ENCODE data around the gene PLBD1. TPM values are rescaled to one million over a fixed set of nuclear protein-coding genes. Genes with fewer than 3 reads are reported as not detected.
A peak's percentile ranks its signal among the peaks of the same experiment; 100 is the strongest.

The PLBD1 gene
- total RNA-seq, 1 experiment from 2014 or later = 0.26 TPM

DNA sequence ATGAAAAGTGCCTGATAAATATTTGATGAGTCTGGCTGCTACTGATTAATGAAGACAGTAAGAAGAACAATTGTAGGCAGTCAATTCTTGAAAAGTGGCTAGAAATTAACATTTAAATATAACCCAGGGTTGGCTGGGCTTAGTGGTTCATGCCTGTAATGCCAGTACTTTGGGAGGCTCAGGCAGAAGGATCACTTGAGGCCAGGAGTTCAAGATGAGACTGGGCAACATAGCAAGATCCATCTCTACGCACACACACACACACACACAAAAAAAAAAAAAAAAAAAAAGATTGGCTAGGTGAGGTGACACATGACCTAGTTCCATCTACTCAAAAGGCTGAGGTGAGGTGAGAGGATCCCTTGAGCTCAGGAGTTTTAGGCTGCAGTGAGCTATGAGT is 7.9 kb upstream of the PLBD1 start:
- in situ Hi-C loops (cut with HindIII; ENCODE audit: low pct_unique_long_range_greater_than_20kb, low sequenced_read_pairs) = no loop called here
- DNase-seq (ENCODE audit: low read depth, low spot score) = no peak

DNA sequence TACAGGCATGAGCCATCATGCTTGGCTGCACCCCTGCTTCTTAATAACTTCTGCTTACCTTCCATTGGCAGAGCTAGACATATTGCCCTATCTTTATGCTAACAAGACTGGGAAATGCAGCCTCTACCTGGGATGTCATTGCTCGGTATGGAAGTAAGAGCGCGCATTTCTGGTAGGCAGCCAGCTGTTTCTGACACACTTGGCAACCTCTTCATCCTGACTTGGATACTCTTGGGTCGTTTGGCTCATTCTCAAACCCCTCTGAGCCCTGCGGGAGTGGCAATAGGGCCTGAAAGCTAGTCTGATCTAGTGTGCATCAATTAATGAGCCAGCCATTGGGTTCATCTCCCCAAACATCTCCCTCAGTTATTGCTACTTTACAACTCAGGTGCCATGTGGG is 5.4 kb upstream of the PLBD1 start:
- DNase-seq (ENCODE audit: low read depth, low spot score) = no peak
- in situ Hi-C loops (cut with HindIII; ENCODE audit: low pct_unique_long_range_greater_than_20kb, low sequenced_read_pairs) = no loop called here

DNA sequence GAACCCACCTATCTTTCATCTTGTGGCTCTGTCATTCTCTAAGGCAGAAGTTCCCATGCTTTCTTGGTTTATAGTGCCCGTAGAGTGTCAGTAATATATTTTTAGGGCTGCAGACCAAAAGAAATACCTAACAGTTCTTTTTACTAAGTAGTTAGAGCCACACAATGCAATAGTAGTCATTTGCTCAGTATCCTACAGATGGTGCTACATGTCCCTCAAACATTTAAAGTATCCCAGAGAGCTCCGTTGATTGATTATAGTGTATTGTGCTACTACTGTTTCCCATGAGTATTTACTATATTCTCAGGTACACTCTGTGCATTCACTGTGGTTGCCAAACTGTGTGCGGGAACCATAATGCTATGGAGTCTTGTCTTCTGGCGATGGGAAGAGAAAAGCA is 4.7 kb upstream of the PLBD1 start:
- DNase-seq (ENCODE audit: low read depth, low spot score) = peak; percentile 18
- in situ Hi-C loops (cut with HindIII; ENCODE audit: low pct_unique_long_range_greater_than_20kb, low sequenced_read_pairs) = no loop called here

- DNase-seq (ENCODE audit: low read depth, low spot score) = no peak
- in situ Hi-C loops (cut with HindIII; ENCODE audit: low pct_unique_long_range_greater_than_20kb, low sequenced_read_pairs) = no loop called here
Observed at GRCh38 chr12:14571779-14572178, 4.1 kb upstream of the PLBD1 start.

DNA sequence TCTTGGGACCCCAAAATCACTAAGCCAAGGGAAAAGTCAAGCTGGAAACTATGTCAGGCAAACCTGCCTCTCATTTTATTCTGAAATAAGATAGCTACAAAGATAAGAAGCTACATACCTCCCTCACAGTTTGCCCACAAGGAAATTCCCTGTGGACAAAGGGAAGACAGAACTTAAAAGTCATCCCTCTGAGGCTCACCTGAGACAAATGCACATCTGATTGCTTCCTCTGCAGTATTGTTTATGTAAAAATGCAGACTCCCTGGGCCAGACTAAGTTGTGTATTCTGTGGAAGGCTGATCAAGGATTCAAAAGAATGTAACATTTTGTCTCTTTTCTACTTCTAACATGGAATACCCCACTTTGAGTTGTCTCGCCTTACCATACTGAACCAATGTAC is 2.5 kb upstream of the PLBD1 start:
- in situ Hi-C loops (cut with HindIII; ENCODE audit: low pct_unique_long_range_greater_than_20kb, low sequenced_read_pairs) = no loop called here
- no peak for DNase-seq (ENCODE audit: low read depth, low spot score)

GRCh38 chr12:14564336-14564959 is 3.2 kb downstream of the PLBD1 start:
- in situ Hi-C loops (cut with HindIII; ENCODE audit: low pct_unique_long_range_greater_than_20kb, low sequenced_read_pairs) = no loop called here
- no peak for DNase-seq (ENCODE audit: low read depth, low spot score)

- in situ Hi-C loops (cut with HindIII; ENCODE audit: low pct_unique_long_range_greater_than_20kb, low sequenced_read_pairs) = no loop called here
- no peak for DNase-seq (ENCODE audit: low read depth, low spot score)
Observed at GRCh38 chr12:14563046-14563445, 4.6 kb downstream of the PLBD1 start.

GRCh38 chr12:14562279-14562678 is 5.4 kb downstream of the PLBD1 start:
- no peak for DNase-seq (ENCODE audit: low read depth, low spot score)
- in situ Hi-C loops (cut with HindIII; ENCODE audit: low pct_unique_long_range_greater_than_20kb, low sequenced_read_pairs) = no loop called here

DNA sequence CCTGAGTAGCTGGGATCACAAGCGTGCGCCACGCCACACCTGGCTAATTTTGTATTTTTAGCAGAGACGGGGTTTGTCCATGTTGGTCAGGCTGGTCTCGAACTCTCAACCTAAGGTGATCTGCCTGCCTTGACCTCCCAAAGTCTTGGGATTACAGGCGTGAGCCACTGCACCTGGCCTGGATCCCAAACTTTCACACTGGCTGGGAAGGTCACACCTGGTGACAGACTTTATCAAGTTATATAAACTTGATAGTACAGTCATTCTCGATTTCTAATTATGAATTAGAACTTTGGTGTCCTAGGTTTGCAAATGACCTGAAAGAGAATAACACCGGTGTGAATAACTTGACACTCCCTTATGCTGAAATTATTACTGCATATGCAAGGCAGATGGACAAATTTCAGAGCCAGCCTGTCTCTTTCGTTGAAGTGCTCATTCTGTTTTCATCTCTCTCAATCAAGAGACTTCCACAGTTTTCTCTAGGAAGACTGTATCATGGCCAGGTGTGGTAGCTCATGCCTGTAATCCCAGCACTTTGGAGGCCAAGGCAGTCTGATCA is 5.9 kb downstream of the PLBD1 start:
- no peak for DNase-seq (ENCODE audit: low read depth, low spot score)
- in situ Hi-C loops (cut with HindIII; ENCODE audit: low pct_unique_long_range_greater_than_20kb, low sequenced_read_pairs) = no loop called here

GRCh38 chr12:14560904-14561574 is 6.6 kb downstream of the PLBD1 start:
- no peak for DNase-seq (ENCODE audit: low read depth, low spot score)
- in situ Hi-C loops (cut with HindIII; ENCODE audit: low pct_unique_long_range_greater_than_20kb, low sequenced_read_pairs) = no loop called here

DNA sequence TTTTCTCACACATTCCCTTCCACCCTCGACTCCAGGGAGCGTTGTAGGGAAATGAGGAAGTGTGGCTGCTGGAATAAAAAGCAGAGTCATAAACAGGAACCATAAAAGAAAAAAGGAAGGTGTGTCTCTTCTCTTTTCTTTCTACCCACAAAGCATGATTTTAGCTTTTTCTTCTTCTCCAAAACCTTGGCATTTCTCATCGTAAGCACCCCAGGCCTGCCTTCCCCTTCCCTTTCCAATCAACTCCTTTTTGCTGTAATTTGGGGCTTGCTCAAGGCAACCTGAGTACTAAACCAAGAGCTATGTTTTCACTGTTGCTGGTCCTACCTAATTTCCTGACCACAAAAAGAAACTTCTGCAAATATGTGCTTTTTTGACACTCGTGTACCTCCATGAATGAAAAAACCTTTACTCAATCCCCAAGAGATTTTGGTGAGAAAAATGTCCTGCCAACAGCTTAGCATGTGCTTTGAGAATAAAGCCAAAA is 9.2 kb downstream of the PLBD1 start:
- in situ Hi-C loops (cut with HindIII; ENCODE audit: low pct_unique_long_range_greater_than_20kb, low sequenced_read_pairs) = no loop called here

DNA sequence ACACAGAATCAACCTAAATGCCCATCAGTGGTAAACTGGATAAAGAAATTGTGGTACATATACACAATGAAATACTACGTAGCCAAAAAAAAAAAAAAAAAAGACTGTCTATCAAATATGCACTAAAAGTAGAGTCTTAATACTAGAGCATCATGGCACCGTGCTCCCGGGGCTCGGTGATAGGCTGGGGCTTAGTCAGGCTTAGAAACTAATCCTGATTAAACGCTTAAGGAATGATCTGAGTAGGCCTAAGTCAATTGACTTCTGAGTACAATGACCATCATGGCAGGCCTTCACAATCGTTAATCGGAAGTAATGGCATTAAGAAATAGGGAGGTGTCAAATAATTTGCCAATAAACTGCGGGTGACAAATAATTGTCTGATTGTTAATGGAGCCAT is 9.7 kb downstream of the PLBD1 start:
- DNase-seq (ENCODE audit: low read depth, low spot score) = no peak
- in situ Hi-C loops (cut with HindIII; ENCODE audit: low pct_unique_long_range_greater_than_20kb, low sequenced_read_pairs) = no loop called here

More for the DNA sequence above, 9.2 kb downstream of the PLBD1 start:
- no peak for DNase-seq (ENCODE audit: low read depth, low spot score)

- in situ Hi-C loops (cut with HindIII; ENCODE audit: low pct_unique_long_range_greater_than_20kb, low sequenced_read_pairs) = no loop called here
- DNase-seq (ENCODE audit: low read depth, low spot score) = peak; percentile 19
Observed at GRCh38 chr12:14554281-14555007, 13.2 kb downstream of the PLBD1 start.

DNA sequence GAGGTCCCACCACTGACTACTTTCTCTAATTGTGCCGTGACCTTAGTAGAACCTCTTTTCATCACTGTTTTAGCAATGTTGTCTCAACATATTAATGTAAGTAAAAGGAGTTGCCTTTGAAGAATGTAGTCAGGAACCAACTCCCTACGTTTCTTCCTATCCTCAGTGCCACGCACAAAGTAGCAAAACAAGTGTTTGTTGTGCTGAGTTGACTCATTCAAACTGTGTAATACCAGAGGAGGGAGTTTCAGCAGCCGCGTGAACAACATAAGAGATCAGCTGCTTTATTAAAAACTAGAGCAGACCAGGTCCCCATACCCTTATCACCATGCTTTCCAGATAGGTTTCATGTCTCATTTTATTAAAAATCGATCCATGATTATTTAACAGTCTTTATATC is 19.1 kb downstream of the PLBD1 start:
- in situ Hi-C loops (cut with HindIII; ENCODE audit: low pct_unique_long_range_greater_than_20kb, low sequenced_read_pairs) = no loop called here
- no peak for DNase-seq (ENCODE audit: low read depth, low spot score)

GRCh38 chr12:14547571-14547970 is 20.1 kb downstream of the PLBD1 start:
- DNase-seq (ENCODE audit: low read depth, low spot score) = no peak
- in situ Hi-C loops (cut with HindIII; ENCODE audit: low pct_unique_long_range_greater_than_20kb, low sequenced_read_pairs) = no loop called here

- in situ Hi-C loops (cut with HindIII; ENCODE audit: low pct_unique_long_range_greater_than_20kb, low sequenced_read_pairs) = no loop called here
- no peak for DNase-seq (ENCODE audit: low read depth, low spot score)
Observed at GRCh38 chr12:14545144-14546124, 22.2 kb downstream of the PLBD1 start.

GRCh38 chr12:14540801-14541462 is 26.8 kb downstream of the PLBD1 start:
- peak; percentile 76 for DNase-seq (ENCODE audit: low read depth, low spot score)
- in situ Hi-C loops (cut with HindIII; ENCODE audit: low pct_unique_long_range_greater_than_20kb, low sequenced_read_pairs) = no loop called here
